ENCODE data around the gene PCGF1.
A peak's percentile ranks its signal among the peaks of the same experiment; 100 is the strongest.

PCGF1 gene

GRCh38 chr2:74481961-74482800 is 25.3 kb downstream of the PCGF1 start:
- peak overlapping the region; percentile 88 for H3K27ac ChIP-seq
- peaks cover 20% of the 10 kb centered on the region for H3K36me3 ChIP-seq
- no peaks in the 10 kb centered on the region for H3K9me3 ChIP-seq
- peaks cover 23 to 28% of the 10 kb centered on the region in 2 experiments for H3K4me1 ChIP-seq (ENCODE audit: control insufficient read depth in 1 of 2, insufficient read depth in 1 of 2, low read depth in 1 of 2, low read length in 1 of 2)
- H3K27me3 ChIP-seq, result no peaks in the 10 kb centered on the region
- H3K4me3 ChIP-seq (ENCODE audit: low read depth in 1 of 2, low read length in 1 of 2), result peak overlapping the region; percentile 95 to 100
- no peak for TF ChIP-seq CTCF (IDR thresholded peaks at IDR 0.05)

- Histone ChIP-seq H3K27me3 (no peaks in the 10 kb centered on the region), H3K9me3 (no peaks in the 10 kb centered on the region), H3K36me3 (peaks cover 21% of the 10 kb centered on the region), H3K27ac (no peak overlapping the region), H3K4me1 (ENCODE audit: control insufficient read depth in 1 of 2, insufficient read depth in 1 of 2, low read depth in 1 of 2, low read length in 1 of 2) (peaks cover 23 to 28% of the 10 kb centered on the region in 2 experiments), H3K4me3 (ENCODE audit: low read depth in 1 of 2, low read length in 1 of 2) (peak overlapping the region; percentile 95 to 100)
- no peak for TF ChIP-seq CTCF (IDR thresholded peaks at IDR 0.05)
Observed at GRCh38 chr2:74481431-74481830, 26.1 kb downstream of the PCGF1 start.

- Histone ChIP-seq H3K27ac (no peak overlapping the region), H3K4me1 (ENCODE audit: control insufficient read depth in 1 of 2, insufficient read depth in 1 of 2, low read depth in 1 of 2, low read length in 1 of 2) (peaks cover 22 to 23% of the 10 kb centered on the region in 2 experiments), H3K4me3 (ENCODE audit: low read depth in 1 of 2, low read length in 1 of 2) (no peak overlapping the region), H3K27me3 (no peaks in the 10 kb centered on the region), H3K9me3 (no peaks in the 10 kb centered on the region), H3K36me3 (peaks cover 25% of the 10 kb centered on the region)
- TF ChIP-seq CTCF (IDR thresholded peaks at IDR 0.05), result no peak
Observed at GRCh38 chr2:74474899-74475298, 32.6 kb downstream of the PCGF1 start.

DNA sequence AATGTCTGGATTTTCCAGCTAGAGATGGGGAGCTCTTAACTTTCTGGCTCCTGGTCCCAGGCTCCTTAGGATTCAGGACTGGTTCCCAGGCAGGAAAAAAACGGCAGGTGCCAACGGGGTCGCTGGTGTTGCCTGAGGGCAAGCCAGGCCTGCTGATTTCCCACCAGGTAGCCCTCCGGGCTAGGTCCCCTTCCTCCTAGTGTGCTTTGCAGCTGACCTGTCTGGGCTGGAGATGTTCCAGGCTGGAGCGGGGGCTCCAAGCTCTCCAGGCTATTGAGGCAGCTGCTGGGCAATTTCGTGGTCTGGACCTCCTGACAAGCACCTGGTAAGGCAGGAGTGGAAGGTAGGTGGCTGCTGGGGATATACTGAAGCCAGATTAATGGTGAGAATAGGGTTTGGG is 33.0 kb downstream of the PCGF1 start:
- H3K9me3 ChIP-seq, result no peaks in the 10 kb centered on the region
- no peak overlapping the region for H3K4me3 ChIP-seq (ENCODE audit: low read depth in 1 of 2, low read length in 1 of 2)
- no peak for TF ChIP-seq CTCF (IDR thresholded peaks at IDR 0.05)
- H3K27me3 ChIP-seq, result no peaks in the 10 kb centered on the region
- no peak overlapping the region for H3K27ac ChIP-seq
- H3K4me1 ChIP-seq (ENCODE audit: control insufficient read depth in 1 of 2, insufficient read depth in 1 of 2, low read depth in 1 of 2, low read length in 1 of 2), result peaks cover 22 to 23% of the 10 kb centered on the region in 2 experiments
- peaks cover 25% of the 10 kb centered on the region for H3K36me3 ChIP-seq

GRCh38 chr2:74472945-74473258 is 34.6 kb downstream of the PCGF1 start:
- Histone ChIP-seq H3K9me3 (no peaks in the 10 kb centered on the region), H3K4me1 (ENCODE audit: control insufficient read depth in 1 of 2, insufficient read depth in 1 of 2, low read depth in 1 of 2, low read length in 1 of 2) (peaks cover 22 to 23% of the 10 kb centered on the region in 2 experiments), H3K27ac (peak overlapping the region; percentile 89), H3K36me3 (peaks cover 25% of the 10 kb centered on the region), H3K4me3 (ENCODE audit: low read depth in 1 of 2, low read length in 1 of 2) (peak overlapping the region; percentile 85 to 90), H3K27me3 (no peaks in the 10 kb centered on the region)
- peak; percentile 2 for TF ChIP-seq CTCF (IDR thresholded peaks at IDR 0.05)

All from neutrophil (primary cell).